Posterior cingulate gyrus (tissue), 11 donors: ENCODE measurements around the gene KCNMB1.
"Not testable (repeated sequence)": the region's sequence is repeated elsewhere in the genome, so short reads cannot be mapped to it uniquely, and the experiment has no call there.

Experiments
- DNase-seq, 10 donors: peaks; one replicate each; pipeline versions ENCODE4 v3.0.0 to v3.0.0-alpha.2; 2020 to 2021; ENCODE audit warnings: mixed read lengths in 3 of 10
- intact Hi-C: fragments of 100-400 bp; cut with DNase I; formaldehyde crosslinking; loops from one replicate; pipeline ENCODE4 v1.15.1; 2023

Gene KCNMB1

DNA sequence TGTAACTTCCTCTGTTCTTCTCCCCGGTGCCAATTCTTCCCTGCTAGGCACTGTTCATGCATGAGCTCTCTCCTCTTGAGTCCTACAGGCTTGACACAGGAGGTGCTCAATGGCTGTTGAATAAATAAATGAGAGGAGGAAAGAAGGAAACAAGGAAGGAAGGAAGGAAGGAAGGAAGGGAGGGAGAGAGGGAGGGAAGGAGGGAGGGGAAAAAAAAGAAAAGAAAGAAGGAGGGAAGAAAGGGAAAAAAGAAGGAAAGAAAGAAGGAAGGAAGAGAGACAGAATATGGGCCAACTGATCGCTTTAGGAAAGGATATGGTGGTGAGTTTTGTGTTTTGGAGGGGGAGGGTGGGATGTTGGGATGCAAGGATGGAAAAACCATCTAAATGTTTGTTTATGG lies 6.4 kb downstream of the KCNMB1 start:
- intact Hi-C loops: no loop called here
- DNase-seq: no peak

- intact Hi-C loops: no loop called here
- no peak for DNase-seq
Measured at GRCh38 chr5:170380361-170380951, 8.7 kb downstream of the KCNMB1 start.

GRCh38 chr5:170378740-170379139 lies 10.4 kb downstream of the KCNMB1 start:
- DNase-seq: no peak
- intact Hi-C loops: no loop called here

DNA sequence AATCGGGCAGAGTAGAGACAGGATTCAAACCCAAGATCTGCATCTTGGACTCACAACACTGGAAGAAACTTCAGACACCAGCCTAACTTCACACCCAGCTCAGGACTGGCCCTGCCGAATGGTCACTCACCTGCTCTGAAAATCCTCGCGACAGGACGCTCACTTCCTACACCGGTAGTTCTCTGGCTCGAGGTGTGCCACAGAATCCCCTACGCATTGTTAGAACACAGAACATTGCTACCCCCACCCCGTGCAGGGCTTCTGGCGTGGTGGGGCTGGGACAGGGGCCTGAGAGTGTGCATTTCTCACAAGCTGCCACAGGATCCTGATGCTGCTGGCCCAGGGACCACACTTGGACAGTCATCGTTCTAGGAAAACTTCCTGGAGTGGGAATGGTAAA lies 12.1 kb downstream of the KCNMB1 start:
- intact Hi-C loops: no loop called here
- DNase-seq: peak in 1 of 10 donors; percentile 55

GRCh38 chr5:170376526-170376925 lies 12.6 kb downstream of the KCNMB1 start:
- intact Hi-C loops, DNase-seq: not testable (repeated sequence)

- intact Hi-C loops: no loop called here
Measured at GRCh38 chr5:170375283-170375682, 13.9 kb downstream of the KCNMB1 start.

GRCh38 chr5:170372971-170373370 lies 16.2 kb downstream of the KCNMB1 start:
- intact Hi-C loops: no loop called here
- no peak for DNase-seq

More at GRCh38 chr5:170375283-170375682, 13.9 kb downstream of the KCNMB1 start:
- DNase-seq: peak in 1 of 10 donors; percentile 72

- intact Hi-C loops: no loop called here
- DNase-seq: no peak
Measured at GRCh38 chr5:170368586-170368985, 20.6 kb downstream of the KCNMB1 start.

- intact Hi-C loops: no loop called here
- DNase-seq: no peak
Measured at GRCh38 chr5:170366276-170366675, 22.9 kb downstream of the KCNMB1 start.

GRCh38 chr5:170365831-170366230 lies 23.3 kb downstream of the KCNMB1 start:
- intact Hi-C loops: no loop called here
- no peak for DNase-seq

- intact Hi-C loops: no loop called here
Measured at GRCh38 chr5:170365011-170365410, 24.2 kb downstream of the KCNMB1 start.

DNA sequence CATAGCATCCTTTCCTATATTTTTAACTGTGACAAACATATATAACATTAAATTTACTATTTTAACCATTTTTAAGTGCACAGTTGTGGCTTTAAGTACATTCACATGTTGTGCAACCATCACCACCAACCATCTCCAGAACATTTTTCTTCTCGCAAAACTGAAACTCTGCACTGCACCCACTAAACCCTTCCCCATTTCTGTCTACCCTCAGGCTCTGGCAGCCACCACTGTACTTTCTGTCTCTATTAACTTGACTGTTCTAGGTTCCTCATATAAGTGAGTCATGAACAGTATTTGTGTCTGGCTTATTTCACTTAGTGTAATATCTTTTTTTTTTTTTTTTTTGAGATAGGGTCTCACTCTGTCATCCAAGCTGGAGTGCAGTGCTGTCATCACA lies 25.5 kb downstream of the KCNMB1 start:
- intact Hi-C loops: no loop called here
- no peak for DNase-seq

More at GRCh38 chr5:170365011-170365410, 24.2 kb downstream of the KCNMB1 start:
- DNase-seq: no peak

DNA sequence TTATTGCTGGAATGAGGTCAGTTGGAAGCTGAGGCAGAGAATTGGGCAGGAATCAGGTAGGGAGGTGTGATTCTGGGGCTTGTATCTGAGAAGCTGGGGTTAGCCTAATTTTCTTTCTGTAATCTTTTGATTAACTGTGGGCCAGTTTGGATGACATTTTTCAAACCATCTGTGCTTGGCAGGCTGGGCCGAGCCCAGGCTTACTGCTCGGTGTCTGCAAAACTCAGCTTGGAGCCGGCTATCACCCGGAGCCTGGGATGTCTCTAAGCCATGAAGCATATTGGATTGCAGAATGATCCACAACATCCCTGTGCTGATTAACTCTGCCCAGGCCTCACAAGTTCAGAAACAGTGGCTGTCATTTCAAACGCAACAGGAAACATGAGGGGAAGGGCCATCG lies 26.5 kb downstream of the KCNMB1 start:
- intact Hi-C loops: no loop called here
- DNase-seq: no peak

DNA sequence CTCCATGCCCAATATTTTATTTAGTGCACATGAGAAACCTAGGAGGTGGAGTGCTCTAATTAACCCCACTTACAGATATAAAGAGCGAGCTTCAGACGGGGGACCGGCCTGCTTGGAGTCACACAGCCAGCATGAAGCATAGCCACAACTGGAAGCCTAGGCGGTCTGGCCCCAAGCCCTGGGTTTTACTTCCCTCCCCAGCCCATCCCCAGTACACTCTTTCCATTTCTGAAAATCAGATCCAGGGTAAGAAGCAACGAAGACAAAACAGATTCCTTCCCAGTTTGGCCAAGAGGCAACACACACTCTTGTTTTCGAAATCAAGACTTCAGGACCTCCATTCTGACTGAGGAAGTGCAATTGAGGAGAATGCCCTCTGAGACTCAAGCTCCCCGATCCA lies 27.1 kb downstream of the KCNMB1 start:
- intact Hi-C loops: no loop called here
- no peak for DNase-seq

DNA sequence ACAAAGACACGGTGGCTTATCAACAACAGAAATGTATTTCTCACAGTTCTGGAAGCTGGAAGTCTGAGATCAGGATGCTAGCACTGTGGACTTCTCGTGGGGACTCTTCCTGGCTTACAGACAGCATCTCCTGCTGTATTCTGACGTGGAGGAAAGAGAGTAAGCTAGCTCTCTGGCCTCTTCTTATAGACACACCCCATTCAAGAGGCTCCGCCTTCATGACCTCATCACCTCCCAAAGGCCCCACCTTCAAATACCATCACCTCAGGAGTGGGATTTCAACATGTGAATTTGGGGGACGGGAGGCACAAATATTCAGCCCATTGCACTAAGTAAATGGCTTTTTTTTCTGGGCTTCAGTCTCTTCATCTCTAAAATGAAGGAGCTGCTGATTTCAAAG lies 27.6 kb downstream of the KCNMB1 start:
- intact Hi-C loops: no loop called here

GRCh38 chr5:170361116-170361515 lies 28.1 kb downstream of the KCNMB1 start:
- intact Hi-C loops: no loop called here
- no peak for DNase-seq

More for the DNA sequence above, 27.6 kb downstream of the KCNMB1 start:
- no peak for DNase-seq

DNA sequence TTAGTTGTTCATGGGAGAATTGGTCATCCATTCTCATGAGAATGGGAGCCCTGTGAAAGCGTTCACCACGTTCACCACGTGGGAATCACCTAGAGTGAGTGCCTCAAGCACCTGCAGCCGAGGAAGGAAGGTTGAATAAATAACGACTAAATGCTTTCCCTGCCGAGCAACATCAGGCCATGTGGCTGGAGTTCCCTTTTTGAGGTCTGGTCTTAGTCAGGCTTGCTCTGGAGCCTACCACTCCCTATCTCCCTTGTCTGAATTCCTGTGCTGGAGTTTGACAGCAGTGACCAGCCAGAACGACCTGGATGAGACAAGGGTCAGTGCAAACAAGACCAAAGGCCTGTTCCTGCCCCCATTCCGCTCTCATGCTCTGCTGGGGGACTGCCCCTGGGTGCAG lies 28.5 kb downstream of the KCNMB1 start:
- peak in 1 of 10 donors; percentile 72 for DNase-seq
- intact Hi-C loops: no loop called here

DNA sequence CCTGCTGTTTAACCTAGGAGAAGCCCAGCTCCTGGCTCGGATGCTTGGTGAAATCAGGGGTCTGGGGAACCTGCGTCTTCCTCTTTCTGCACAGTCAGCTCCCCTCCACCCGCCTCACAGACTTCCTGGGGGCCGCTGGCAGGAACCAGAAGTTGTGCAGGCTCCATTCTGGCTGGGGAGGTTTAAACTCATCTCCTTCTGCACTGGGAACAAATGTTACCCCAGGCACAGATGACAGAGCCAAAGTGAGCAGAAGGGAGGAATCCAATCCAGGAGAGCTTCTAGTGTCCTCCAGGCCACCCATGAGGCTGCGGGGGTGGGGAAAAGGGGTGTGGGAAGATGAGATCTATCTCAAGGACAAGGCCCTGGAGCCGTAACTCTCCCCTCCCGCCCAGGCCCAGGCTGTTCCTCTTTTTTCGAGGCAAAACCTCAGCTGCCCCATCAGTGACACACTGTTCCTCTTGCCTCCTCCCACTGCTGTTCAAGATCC lies 31.2 kb downstream of the KCNMB1 start:
- DNase-seq: peak in 3 of 10 donors; percentile 24 to 85 (median 43)
- intact Hi-C loops: no loop called here

GRCh38 chr5:170355601-170356098 lies 33.5 kb downstream of the KCNMB1 start:
- intact Hi-C loops: no loop called here
- DNase-seq: peak in 1 of 10 donors; percentile 63

- intact Hi-C loops: no loop called here
- peak in 2 of 10 donors; percentile 25 to 79 for DNase-seq
Measured at GRCh38 chr5:170353961-170354360, 35.2 kb downstream of the KCNMB1 start.

DNA sequence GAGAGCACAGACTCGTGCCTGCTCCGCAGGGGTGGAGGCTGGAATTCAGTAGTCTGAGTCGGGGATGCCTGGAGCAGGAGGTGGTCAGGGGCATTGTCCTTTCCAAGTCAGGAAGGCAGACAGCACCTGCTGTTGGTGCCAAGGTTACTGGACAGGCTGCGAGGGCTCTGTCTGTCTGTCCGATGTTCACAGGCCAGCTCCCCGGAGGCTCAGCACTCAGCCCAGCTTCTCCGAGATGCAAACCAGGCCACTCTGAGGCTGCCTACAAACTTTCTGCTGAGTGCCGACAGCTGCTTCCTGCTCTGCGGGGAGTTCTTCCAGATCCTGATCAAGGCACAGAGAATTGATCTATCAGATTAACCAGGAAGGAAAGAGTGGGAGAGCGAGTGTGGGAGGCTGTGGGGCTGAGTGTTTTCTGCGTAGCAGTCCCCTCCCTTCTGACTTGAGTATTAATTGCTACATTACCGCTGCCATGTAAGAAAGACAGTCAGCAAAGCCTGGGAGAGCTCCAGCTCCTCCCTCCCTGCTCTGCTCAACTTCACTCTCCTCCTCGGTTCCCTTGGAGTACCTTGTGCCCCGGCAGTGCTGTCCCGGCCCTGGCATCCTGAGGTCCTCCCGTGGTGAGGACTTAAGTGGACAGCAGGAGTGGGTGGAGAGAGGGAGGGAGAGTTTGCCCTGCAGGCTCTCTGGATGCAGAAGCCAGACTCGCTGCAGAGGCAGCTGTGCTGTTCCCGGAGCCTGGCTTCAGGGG lies 36.0 kb downstream of the KCNMB1 start:
- intact Hi-C loops: no loop called here
- DNase-seq: peak in 1 of 10 donors; percentile 70
